ENCODE measurements around the gene DCAF4.

GRCh38 chr14:72880820-72881219, 45.4 kb upstream of the DCAF4 start:
- TF ChIP-seq POLR2A (IDR thresholded peaks at IDR 0.05) (no peak), EP300 (IDR thresholded peaks at IDR 0.05; ENCODE audit: low read depth) (no peak), POLR2AphosphoS5 (IDR thresholded peaks at IDR 0.05) (no peak)
